Measurements from ENCODE around the gene ZNF324. TPM values are rescaled to one million over a fixed set of nuclear protein-coding genes. Genes with fewer than 3 reads are reported as not detected.

ZNF324 gene
- polyA plus RNA-seq, 1 of the 3 experiments (the other 2 are of a cell fraction): 5.6 TPM

DNA sequence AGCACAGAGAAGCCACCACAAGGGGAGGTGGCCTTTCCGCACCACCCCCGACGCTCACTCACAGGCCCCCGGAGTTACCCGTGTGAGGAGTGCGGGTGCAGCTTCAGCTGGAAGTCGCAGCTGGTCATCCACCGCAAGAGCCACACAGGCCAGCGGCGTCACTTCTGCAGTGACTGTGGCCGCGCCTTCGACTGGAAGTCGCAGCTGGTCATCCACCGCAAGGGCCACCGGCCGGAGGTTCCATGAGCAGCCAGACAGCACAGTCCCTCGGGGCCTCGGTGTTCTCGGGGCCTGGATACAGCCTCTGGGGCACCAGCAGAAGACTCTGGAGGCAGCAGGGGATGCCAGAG is 13.6 kb downstream of the ZNF324 start:
- Histone ChIP-seq H3F3A (replicated peaks; ENCODE audit: insufficient read depth) (no peaks in the 10 kb centered on the region), H3K79me2 (ENCODE audit: insufficient read depth) (no peaks in the 10 kb centered on the region), H3K9ac (no peak overlapping the region), H3K27me3 (ENCODE audit: insufficient read depth) (no peaks in the 10 kb centered on the region), H3K9me3 (no peaks in the 10 kb centered on the region), H3K4me2 (no peak overlapping the region), H4K20me1 (ENCODE audit: insufficient read depth) (no peaks in the 10 kb centered on the region), H3K4me3 (ENCODE audit: low read depth in 2 of 2, low read length in 1 of 2) (no peak overlapping the region), H3K9me2 (no peaks in the 10 kb centered on the region), H3K36me3 (replicated peaks in 1 of 2; ENCODE audit: control insufficient read depth in 1 of 2, insufficient read depth in 2 of 2, low read length in 1 of 2) (peaks cover 0 to 17% of the 10 kb centered on the region in 2 experiments), H3K27ac (ENCODE audit: low read depth in 2 of 2, low read length in 1 of 2) (no peak overlapping the region), H2AFZ (ENCODE audit: low read depth) (no peak overlapping the region), H3K4me1 (ENCODE audit: control insufficient read depth in 1 of 2, insufficient read depth in 2 of 2, low read depth in 1 of 2, low read length in 1 of 2) (peaks cover 0 to 18% of the 10 kb centered on the region in 2 experiments; a peak in 1 of 4 replicates)
- ChIA-PET CTCF (interaction anchor here (1.4 kb wide), 1 partner anchor 39 kb away, joined by 5 read pairs; the partner anchor contains the start of gene ZBTB45), POLR2A (no interaction called here)
- no peak for DNase-seq
- TF ChIP-seq MEF2A (IDR thresholded peaks at IDR 0.05; ENCODE audit: borderline replicate concordance, low read depth) (no peak), FOSL2 (IDR thresholded peaks at IDR 0.05; ENCODE audit: borderline replicate concordance, low read depth) (no peak), RFX5 (IDR thresholded peaks at IDR 0.05; ENCODE audit: low read length) (no peak), TCF12 (IDR thresholded peaks at IDR 0.05) (no peak), JUND (IDR thresholded peaks at IDR 0.05) (no peak), RXRA (IDR thresholded peaks at IDR 0.05; ENCODE audit: borderline replicate concordance, low read depth) (no peak), RCOR1 (IDR thresholded peaks at IDR 0.05; ENCODE audit: low read length) (no peak), YY1 (IDR thresholded peaks at IDR 0.05; ENCODE audit: low read depth) (no peak), NRF1 (IDR thresholded peaks at IDR 0.05; ENCODE audit: low read depth, low read length) (no peak), SIN3A (IDR thresholded peaks at IDR 0.05; ENCODE audit: borderline replicate concordance, low read depth, low read length) (no peak), TAF1 (IDR thresholded peaks at IDR 0.05; ENCODE audit: borderline replicate concordance, low read depth, low read length) (no peak), GABPA (IDR thresholded peaks at IDR 0.05; ENCODE audit: low read depth) (no peak), FOXM1 (IDR thresholded peaks at IDR 0.05; ENCODE audit: low read depth) (no peak), MXI1 (IDR thresholded peaks at IDR 0.05; ENCODE audit: low read depth, low read length) (no peak), RAD21 (IDR thresholded peaks at IDR 0.05; ENCODE audit: low read length) (no peak), EZH2phosphoT487 (IDR thresholded peaks at IDR 0.05; ENCODE audit: borderline replicate concordance, low read depth) (no peak)
- TF ChIP-seq, protein P1, sequence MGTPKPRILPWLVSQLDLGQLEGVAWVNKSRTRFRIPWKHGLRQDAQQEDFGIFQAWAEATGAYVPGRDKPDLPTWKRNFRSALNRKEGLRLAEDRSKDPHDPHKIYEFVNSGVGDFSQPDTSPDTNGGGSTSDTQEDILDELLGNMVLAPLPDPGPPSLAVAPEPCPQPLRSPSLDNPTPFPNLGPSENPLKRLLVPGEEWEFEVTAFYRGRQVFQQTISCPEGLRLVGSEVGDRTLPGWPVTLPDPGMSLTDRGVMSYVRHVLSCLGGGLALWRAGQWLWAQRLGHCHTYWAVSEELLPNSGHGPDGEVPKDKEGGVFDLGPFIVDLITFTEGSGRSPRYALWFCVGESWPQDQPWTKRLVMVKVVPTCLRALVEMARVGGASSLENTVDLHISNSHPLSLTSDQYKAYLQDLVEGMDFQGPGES (IDR thresholded peaks at IDR 0.05; ENCODE audit: low read depth, low read length): no peak
- TF ChIP-seq, protein P2, sequence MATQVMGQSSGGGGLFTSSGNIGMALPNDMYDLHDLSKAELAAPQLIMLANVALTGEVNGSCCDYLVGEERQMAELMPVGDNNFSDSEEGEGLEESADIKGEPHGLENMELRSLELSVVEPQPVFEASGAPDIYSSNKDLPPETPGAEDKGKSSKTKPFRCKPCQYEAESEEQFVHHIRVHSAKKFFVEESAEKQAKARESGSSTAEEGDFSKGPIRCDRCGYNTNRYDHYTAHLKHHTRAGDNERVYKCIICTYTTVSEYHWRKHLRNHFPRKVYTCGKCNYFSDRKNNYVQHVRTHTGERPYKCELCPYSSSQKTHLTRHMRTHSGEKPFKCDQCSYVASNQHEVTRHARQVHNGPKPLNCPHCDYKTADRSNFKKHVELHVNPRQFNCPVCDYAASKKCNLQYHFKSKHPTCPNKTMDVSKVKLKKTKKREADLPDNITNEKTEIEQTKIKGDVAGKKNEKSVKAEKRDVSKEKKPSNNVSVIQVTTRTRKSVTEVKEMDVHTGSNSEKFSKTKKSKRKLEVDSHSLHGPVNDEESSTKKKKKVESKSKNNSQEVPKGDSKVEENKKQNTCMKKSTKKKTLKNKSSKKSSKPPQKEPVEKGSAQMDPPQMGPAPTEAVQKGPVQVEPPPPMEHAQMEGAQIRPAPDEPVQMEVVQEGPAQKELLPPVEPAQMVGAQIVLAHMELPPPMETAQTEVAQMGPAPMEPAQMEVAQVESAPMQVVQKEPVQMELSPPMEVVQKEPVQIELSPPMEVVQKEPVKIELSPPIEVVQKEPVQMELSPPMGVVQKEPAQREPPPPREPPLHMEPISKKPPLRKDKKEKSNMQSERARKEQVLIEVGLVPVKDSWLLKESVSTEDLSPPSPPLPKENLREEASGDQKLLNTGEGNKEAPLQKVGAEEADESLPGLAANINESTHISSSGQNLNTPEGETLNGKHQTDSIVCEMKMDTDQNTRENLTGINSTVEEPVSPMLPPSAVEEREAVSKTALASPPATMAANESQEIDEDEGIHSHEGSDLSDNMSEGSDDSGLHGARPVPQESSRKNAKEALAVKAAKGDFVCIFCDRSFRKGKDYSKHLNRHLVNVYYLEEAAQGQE (IDR thresholded peaks at IDR 0.05; ENCODE audit: low read depth, low read length): no peak
- TF ChIP-seq, protein P3, sequence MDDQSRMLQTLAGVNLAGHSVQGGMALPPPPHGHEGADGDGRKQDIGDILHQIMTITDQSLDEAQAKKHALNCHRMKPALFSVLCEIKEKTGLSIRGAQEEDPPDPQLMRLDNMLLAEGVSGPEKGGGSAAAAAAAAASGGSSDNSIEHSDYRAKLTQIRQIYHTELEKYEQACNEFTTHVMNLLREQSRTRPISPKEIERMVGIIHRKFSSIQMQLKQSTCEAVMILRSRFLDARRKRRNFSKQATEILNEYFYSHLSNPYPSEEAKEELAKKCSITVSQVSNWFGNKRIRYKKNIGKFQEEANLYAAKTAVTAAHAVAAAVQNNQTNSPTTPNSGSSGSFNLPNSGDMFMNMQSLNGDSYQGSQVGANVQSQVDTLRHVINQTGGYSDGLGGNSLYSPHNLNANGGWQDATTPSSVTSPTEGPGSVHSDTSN (IDR thresholded peaks at IDR 0.05): no peak
- 96% methylated on average over 15 of the region's 20 CpGs for WGBS (ENCODE audit: low lambda C conversion rate)
